ENCODE data around the gene POLR1E.

Gene POLR1E

GRCh38 chr9:37539634-37540033 is 53.9 kb downstream of the POLR1E start:
- no peak for DNase-seq (ENCODE audit: low read depth in 2 of 2)

DNA sequence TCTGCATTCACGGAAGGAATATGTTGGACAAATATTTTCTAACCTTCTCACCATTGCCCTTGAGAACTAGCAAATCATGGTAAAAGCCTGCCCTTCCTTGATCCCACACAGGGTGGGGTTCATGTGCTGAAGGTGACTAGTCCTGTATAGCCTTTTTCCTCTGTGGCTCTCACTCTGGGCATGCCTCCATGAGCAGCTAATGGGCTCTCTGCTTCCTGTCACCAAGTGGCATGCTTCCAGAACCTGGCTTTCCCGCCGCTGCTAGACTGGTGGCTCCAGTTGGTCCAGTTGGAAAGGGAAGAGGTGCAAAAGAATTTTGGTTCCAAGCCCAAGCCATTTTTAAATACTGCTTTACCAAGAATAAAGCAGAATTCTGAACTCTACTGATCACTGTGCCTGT is 54.9 kb downstream of the POLR1E start:
- no peak for DNase-seq (ENCODE audit: low read depth in 2 of 2)

GRCh38 chr9:37541465-37541864 is 55.7 kb downstream of the POLR1E start:
- no peak for DNase-seq (ENCODE audit: low read depth in 2 of 2)

DNA sequence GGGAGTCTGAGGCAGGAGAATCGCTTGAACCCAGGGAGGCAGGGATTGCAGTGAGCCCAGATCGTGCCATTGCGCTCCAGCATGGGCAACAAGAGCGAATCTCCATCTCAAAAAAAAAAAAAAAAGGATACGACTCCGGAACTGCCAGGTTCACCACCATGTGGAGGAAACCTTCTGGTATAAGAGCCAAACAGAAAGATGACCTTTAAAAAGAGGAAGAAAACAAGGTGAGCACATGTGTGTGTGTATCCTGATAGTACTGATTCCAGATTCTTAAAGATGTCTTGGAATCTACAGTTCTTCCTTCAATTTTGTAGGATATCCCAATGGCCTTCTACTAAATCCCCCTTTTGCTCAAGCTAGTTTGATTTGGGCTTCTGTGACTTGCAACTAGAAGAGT is 56.7 kb downstream of the POLR1E start:
- DNase-seq (ENCODE audit: low read depth in 2 of 2): no peak

- no peak for DNase-seq (ENCODE audit: low read depth in 2 of 2)
Measured at GRCh38 chr9:37542895-37543294, 57.1 kb downstream of the POLR1E start.

DNA sequence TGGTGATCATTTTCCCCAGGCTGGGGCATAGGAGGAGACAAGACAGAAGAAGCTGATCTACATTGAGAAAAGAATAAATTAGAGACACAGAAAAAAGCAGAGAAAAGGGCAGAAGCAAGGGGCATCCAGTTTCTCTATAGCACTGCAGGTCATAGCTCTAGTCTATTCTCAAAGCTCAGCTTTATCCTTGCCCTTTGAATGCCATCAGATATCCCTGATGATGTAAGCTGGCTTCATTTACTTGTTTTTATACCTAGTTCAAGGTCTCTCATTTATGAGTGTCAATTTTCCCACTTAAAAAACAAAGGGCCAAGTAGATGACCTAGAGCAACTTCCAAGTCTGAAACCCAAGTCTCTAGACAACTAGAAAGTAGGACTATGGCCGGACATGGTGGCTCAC is 57.7 kb downstream of the POLR1E start:
- no peak for DNase-seq (ENCODE audit: low read depth in 2 of 2)

DNA sequence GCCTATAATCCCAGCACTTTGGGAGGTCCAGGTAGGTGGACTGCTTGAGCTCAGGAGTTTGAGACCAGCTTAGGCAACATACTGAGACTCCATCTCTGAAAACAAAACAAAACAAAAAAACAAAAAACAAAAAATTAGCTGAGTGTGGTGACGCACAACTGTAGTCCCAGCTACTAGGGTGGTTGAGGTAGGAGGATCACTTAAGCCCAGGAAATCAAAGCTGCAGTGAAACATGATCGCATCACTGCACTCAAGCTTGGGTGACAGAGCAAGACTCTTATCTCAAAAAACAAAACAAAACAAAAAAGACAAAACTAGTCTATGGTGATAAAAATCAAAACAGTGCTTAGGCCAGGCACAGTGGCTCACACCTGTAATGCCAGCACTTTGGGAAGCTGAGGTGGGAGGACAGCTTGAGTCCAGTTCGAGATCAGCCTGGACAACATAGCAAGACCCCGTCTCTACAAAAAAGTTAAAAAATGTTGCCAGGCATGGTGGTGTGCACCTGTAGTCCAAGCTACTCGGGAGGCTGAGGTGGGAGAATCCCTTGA is 61.7 kb downstream of the POLR1E start:
- DNase-seq (ENCODE audit: low read depth in 2 of 2): no peak

- DNase-seq (ENCODE audit: low read depth in 2 of 2): no peak
Measured at GRCh38 chr9:37549527-37549926, 63.8 kb downstream of the POLR1E start.

- no peak for DNase-seq (ENCODE audit: low read depth in 2 of 2)
Measured at GRCh38 chr9:37550781-37551180, 65.0 kb downstream of the POLR1E start.

- no peak for DNase-seq (ENCODE audit: low read depth in 2 of 2)
Measured at GRCh38 chr9:37551468-37551867, 65.7 kb downstream of the POLR1E start.

DNA sequence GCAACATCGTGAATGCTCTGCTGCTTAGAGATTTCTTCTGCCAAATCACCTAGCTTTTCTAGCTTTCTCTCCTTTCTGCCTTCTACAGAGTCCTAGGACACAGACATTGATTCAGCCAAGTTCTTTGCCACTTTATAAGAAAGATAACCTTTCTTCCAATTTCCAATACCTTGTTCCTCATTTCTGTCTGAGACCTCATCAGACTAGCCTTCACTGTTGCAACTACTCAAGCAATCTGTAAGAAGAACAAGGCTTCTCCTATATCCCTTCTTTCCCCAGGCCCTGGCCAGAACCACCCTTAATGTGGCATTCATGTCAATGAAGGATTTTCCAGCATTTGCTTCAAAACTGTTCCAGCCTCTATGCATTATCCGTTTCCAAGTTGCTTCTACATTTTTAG is 66.1 kb downstream of the POLR1E start:
- no peak for DNase-seq (ENCODE audit: low read depth in 2 of 2)
